Panc1 (cell line): ENCODE data around the gene ENOX2. TPM values are rescaled to one million over a fixed set of nuclear protein-coding genes. Genes with fewer than 3 reads are reported as not detected.

ENCODE experiments used
- ATAC-seq: fragments of 200-7000 bp; cut with Tn5 transposase; 2 replicates; pipeline ENCODE4 v1.9.1; 2020; ENCODE audit warnings: mild to moderate bottlenecking, moderate library complexity
- BruUV-seq: library from RNA; stranded (reverse); fragments of 400-500 nt; replicated peaks from 2 replicates; lab custom pipeline; 2021; lab: Mats Ljungman, UMichigan
- CTCF ChIA-PET: fragments of 300-600 bp; sonication (Branson Sonifier 250); formaldehyde crosslinking; loops from one replicate; lab custom pipeline; 2022; ENCODE audit warnings: antibody characterized with exemption; lab: Charles Lee
- POLR2A ChIA-PET: fragments of 300-600 bp; sonication (Branson Sonifier 250); formaldehyde crosslinking; loops from one replicate; lab custom pipeline; 2022; ENCODE audit warnings: antibody characterized with exemption; lab: Charles Lee
- DNase-seq: peaks from one replicate; pipeline ENCODE4 v3.0.0-alpha.2; 2010; ENCODE audit warnings: low read depth, low spot score
- H3K27ac ChIP-seq: 2 replicates; pipeline ENCODE4 v1.5.1; 2011; ENCODE audit warnings: mild to moderate bottlenecking, low read length, inconsistent platforms
- H3K27me3 ChIP-seq: fragments of 200-500 bp; sonication (Bioruptor generic); 2 replicates; pipeline ENCODE4 v1.6.0; 2014; ENCODE audit warnings: low read length, inconsistent platforms; ENCODE audit not compliant: control insufficient read depth, insufficient read depth
- H3K36me3 ChIP-seq: fragments of 200-500 bp; sonication (Bioruptor generic); 2 replicates; pipeline ENCODE4 v1.5.1; 2014; ENCODE audit warnings: inconsistent platforms, mild to moderate bottlenecking, low read length, moderate library complexity; ENCODE audit not compliant: control insufficient read depth, insufficient read depth
- H3K4me1 ChIP-seq: 2 replicates; pipeline ENCODE4 v1.5.1; 2011; ENCODE audit warnings: inconsistent platforms, mild to moderate bottlenecking, low read length, moderate library complexity; ENCODE audit not compliant: control insufficient read depth, insufficient read depth
- H3K4me3 ChIP-seq, 2 experiments: 2 replicates each; pipeline ENCODE4 v1.5.1; 2011 to 2012; ENCODE audit warnings: low read depth in 2 of 2, low read length in 2 of 2, mild to moderate bottlenecking in 2 of 2, inconsistent platforms in 1 of 2, moderate library complexity in 1 of 2
- H3K9me3 ChIP-seq: fragments of 200-500 bp; sonication (Bioruptor generic); 2 replicates; pipeline ENCODE4 v1.5.1; 2014; ENCODE audit warnings: low read depth, mild to moderate bottlenecking, inconsistent platforms, low read length, moderate library complexity; ENCODE audit not compliant: control insufficient read depth, insufficient read depth
- CTCF ChIP-seq: fragments of 450-650 bp; IDR thresholded peaks from 2 replicates; pipeline ENCODE4 v1.5.1; 2017; ENCODE audit warnings: mild to moderate bottlenecking
- POLR2AphosphoS5 ChIP-seq: IDR thresholded peaks from 2 replicates; pipeline ENCODE4 v1.6.1; 2012; ENCODE audit warnings: mild to moderate bottlenecking, low read depth, low read length, moderate library complexity
- REST ChIP-seq, 2 experiments: IDR thresholded peaks; 2 replicates each; pipeline ENCODE4 v1.6.1; 2011 to 2012; ENCODE audit warnings: low read depth in 2 of 2, control low read depth in 1 of 2, low read length in 1 of 2, mild to moderate bottlenecking in 1 of 2, moderate library complexity in 1 of 2; ENCODE audit not compliant: insufficient read depth in 1 of 2
- SIN3A ChIP-seq: IDR thresholded peaks from 2 replicates; pipeline ENCODE4 v1.6.1; 2012; ENCODE audit warnings: low read depth, mild to moderate bottlenecking, low read length, moderate library complexity, borderline replicate concordance; ENCODE audit not compliant: insufficient read depth
- TCF7L2 ChIP-seq: IDR thresholded peaks from 2 replicates; pipeline ENCODE4 v1.6.1; 2011; ENCODE audit warnings: mild to moderate bottlenecking, low read depth, low read length, inconsistent platforms
- in situ Hi-C: cut with HindIII; loops from 2 replicates; pipeline ENCODE4 v1.10.0; 2016; ENCODE audit warnings: low sequenced_read_pairs, low pct_unique_long_range_greater_than_20kb
- intact Hi-C: fragments of 100-400 bp; cut with micrococcal nuclease; formaldehyde crosslinking; loops from one replicate; pipeline ENCODE4 v1.10.0; 2022; ENCODE audit not compliant: unreplicated experiment
- total RNA-seq: library from RNA; stranded (reverse); gene quantifications from one replicate; pipeline ENCODE4 v1.2.1, GENCODE V29; 2021; ENCODE audit not compliant: unreplicated experiment

The ENOX2 gene
- total RNA-seq, 1 experiment from 2014 or later = 12.4 TPM

GRCh38 chrX:130626521-130626920 lies 276.5 kb downstream of the ENOX2 start:
- BruUV-seq = no TSS peak
- Histone ChIP-seq H3K9me3 (no peaks in the 10 kb centered on the region), H3K27me3 (no peaks in the 10 kb centered on the region), H3K4me3 (no peak overlapping the region), H3K4me1 (no peaks in the 10 kb centered on the region), H3K27ac (no peak overlapping the region), H3K36me3 (no peaks in the 10 kb centered on the region)
- in situ Hi-C loops (no loop called here), intact Hi-C loops (no loop called here)
- ChIA-PET POLR2A (no interaction called here), CTCF (no interaction called here)
- no peak for TF ChIP-seq REST (IDR thresholded peaks at IDR 0.05; ENCODE audit: insufficient read depth in 1 of 2, low read depth in 2 of 2, low read length in 1 of 2)
- no peak for TF ChIP-seq CTCF
- TF ChIP-seq TCF7L2 = no peak
- TF ChIP-seq SIN3A = no peak
- TF ChIP-seq POLR2AphosphoS5 = no peak
- ATAC-seq (no peak), DNase-seq (no peak)

GRCh38 chrX:130625386-130625785 lies 277.6 kb downstream of the ENOX2 start:
- no peak for ATAC-seq
- Histone ChIP-seq H3K4me3 (no peak overlapping the region), H3K27ac (no peak overlapping the region), H3K9me3 (no peaks in the 10 kb centered on the region), H3K4me1 (no peaks in the 10 kb centered on the region), H3K36me3 (no peaks in the 10 kb centered on the region), H3K27me3 (no peaks in the 10 kb centered on the region)
- intact Hi-C loops (no loop called here), in situ Hi-C loops (no loop called here)
- POLR2A ChIA-PET = no interaction called here
- no peak for TF ChIP-seq POLR2AphosphoS5
- no peak for TF ChIP-seq SIN3A
- no peak for TF ChIP-seq CTCF
- TF ChIP-seq TCF7L2 = no peak
- TF ChIP-seq REST (IDR thresholded peaks at IDR 0.05; ENCODE audit: insufficient read depth in 1 of 2, low read depth in 2 of 2, low read length in 1 of 2) = no peak
- no peak for DNase-seq
- CTCF ChIA-PET = no interaction called here
- BruUV-seq = no TSS peak
